ENCODE results near the gene SCARB2.

The SCARB2 gene

DNA sequence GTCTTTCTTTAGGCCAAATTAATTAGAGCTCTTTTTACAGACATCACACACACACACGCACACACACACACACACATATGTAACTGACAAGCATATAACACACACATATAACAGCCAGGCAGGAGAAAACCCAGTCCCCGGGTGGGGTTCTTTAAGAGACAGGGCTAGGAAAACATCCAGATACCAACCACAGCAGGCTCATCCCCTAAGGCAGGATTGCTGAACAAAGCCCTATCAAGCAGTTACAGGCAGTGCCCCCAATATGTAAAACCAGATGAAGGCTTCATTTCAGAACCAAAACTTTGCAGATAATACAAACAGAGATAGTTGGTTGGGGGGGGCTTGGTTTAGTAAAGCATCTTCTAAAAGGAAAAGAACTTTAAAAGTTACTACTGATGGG, 19.9 kb upstream of the SCARB2 start:
- no peak overlapping the region for H3K4me3 ChIP-seq (ENCODE audit: low read depth, low read length)

DNA sequence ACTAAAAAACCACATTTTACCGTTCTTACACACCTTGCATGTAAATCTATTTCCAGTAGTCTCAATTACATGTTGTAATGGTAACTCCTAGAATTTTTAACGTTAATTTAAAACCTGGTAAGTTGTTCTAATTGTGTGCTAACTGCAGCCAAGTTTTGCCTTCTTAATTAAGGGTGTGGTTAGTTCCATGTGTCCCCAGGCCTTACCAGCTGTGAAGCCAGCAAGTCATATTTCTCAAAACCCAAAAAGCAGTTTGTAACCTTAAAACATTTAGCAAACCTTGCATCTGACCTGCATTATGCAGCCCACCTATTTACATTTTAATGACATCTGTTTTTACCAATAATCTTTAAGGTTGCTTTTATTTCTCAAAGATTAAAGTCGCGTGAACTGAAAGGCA, 19.5 kb upstream of the SCARB2 start:
- DNase-seq (ENCODE audit: low read depth) = no peak
- H3K4me3 ChIP-seq (ENCODE audit: low read depth, low read length) = no peak overlapping the region

More for the DNA sequence above, 19.9 kb upstream of the SCARB2 start:
- no peak for DNase-seq (ENCODE audit: low read depth)

DNA sequence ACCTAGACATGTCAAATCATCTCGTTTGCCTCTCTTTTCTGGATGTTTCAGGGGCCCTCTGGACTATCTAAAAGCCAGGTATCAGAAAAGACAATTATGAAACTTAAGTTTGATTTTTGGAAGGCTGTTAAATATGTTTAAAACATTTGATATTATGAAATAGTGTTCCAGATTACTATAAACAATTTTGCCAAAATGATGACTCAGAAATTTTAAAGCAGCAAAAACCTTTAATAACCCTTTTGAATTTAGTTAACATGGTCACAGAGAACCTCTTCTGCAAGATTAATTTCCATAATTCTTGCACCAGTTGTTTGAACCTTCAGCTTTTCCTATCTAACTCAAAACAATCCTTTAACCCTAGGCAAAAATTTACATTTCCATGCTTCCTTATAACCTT, 19.1 kb upstream of the SCARB2 start:
- DNase-seq (ENCODE audit: low read depth) = no peak
- no peak overlapping the region for H3K4me3 ChIP-seq (ENCODE audit: low read depth, low read length)

DNA sequence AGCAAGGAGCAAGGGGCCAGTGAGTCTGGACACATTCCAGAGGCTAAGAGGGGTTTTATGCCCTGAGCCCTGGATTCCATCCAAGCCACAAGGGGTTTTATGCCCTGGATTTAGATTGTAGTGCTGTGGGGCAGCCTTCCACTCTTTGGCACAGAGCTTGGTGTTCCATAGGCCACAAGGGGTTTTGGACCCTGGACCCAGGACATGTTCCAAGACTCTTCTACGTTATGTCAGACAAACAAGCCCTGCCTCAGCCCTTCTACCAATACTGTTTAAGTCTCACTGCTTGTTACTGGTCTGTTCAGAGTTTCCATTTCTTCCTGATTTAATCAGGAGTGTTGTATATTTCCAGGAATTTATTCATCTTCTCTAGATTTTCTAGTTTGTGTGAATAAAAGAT, 12.8 kb upstream of the SCARB2 start:
- H3K4me3 ChIP-seq (ENCODE audit: low read depth, low read length) = no peak overlapping the region
- no peak for DNase-seq (ENCODE audit: low read depth)

DNA sequence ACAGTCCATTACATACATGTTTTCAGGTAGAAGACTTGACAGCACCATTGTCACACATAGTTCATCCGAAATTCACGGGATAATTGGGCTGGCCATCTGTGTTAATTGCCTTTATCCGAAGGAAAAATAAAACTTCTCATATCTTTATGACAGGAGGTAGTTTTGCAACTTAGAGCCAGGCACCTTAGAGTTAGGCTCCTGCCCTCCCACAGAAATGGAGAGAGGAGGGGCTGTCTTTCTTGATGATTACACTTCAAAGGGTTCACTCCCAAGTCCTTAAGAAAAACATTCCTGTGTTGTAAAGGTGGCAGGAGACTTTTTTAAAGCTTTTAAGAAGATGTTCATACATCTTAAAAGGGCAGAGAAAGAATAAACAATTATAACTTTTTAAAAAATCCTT, 10.5 kb upstream of the SCARB2 start:
- no peak overlapping the region for H3K4me3 ChIP-seq (ENCODE audit: low read depth, low read length)
- DNase-seq (ENCODE audit: low read depth) = no peak

DNA sequence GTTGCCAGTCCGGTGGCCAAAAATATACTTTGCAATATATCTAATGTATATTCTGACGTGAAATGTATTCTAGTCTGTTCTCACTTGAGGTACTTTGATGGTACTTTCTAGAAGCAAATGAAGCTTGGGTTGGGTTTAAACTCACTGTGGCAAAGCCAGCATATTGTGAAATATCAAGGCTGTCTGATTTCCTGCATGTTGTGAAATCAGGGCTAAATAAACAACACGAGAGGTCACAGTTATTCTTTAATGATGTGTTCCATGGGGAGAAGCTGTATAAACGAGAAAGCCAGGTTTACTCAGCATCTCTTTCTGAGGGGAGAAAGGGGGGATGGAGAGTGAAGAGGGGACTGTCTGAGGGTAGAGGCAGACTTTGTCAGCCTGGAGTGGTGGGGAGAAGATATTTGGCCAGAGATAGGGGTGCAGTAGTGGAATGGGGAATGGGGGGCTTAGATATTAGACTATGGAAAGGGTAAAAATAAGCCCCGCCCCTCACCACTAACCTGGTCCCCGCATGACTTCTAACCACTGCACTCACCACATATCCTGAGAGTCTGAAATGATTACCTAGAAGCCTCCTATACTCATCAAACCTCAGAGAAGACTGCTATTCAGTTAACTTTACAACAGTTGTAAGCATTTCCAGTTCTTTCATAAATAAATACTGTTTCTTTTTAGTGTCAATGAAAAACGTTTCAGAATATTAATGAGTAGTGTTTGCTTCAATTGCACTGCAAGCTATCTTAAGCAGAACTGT, 5.9 kb upstream of the SCARB2 start:
- H3K4me3 ChIP-seq (ENCODE audit: low read depth, low read length) = no peak overlapping the region
- DNase-seq (ENCODE audit: low read depth) = peak; percentile 56

DNA sequence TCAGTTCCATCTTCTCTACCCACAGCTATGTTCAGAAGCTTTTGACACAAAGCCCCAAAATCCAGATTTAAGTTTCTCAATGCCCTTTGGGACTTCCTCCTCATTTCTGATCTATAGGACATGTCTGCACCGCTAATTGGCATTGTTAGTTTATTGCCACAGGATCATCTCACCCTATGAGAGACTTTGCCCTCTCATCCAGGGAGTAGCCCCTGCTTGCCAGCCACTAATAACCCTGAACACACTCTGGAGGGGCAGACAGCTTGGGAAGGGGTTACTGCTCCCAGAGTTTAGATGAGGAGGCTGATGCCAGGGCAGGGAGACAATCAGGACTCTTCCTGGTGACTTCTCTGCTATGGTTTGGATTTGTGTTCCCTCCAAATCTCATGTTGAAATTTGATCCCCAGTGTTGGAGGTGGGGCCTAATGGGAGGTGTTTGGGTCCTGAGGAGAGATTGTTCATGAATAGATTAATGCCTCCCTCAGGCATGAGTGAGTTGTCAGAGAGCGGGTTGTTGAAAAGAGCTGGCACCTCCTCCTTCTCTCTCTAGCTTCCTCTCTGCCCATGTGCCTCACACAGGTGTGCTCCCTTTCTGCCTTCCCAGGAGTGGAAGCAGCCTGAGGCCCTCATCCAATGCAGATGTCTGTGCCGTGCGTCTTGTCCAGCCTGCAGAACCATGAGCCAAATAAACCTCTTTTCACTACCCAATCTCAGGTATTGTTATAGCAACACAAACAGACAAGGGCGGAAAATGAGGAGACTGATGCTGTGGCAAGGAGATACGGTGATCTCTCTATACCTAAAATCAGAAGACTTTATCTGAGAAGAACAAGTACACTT, 3.6 kb upstream of the SCARB2 start:
- H3K4me3 ChIP-seq (ENCODE audit: low read depth, low read length) = no peak overlapping the region
- no peak for DNase-seq (ENCODE audit: low read depth)

DNA sequence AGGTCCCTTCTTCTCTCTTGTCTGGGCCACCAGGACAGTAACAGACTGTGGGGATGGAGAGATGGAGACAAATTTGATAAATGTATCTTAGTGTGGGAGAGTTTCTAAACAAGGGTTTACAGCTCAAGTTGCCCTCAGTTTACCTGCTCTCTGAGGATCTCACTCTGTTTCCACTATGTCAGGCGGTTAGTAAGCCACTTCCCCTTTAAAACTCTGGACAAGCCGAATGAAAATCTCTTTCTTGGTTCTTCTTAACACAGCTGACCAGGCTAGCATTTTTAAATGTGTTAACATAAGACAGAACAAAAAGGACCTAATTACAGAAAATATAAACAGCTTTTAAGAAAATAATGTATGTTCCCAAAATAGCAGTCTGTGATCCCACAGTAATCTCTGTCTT, 2.9 kb upstream of the SCARB2 start:
- no peak for DNase-seq (ENCODE audit: low read depth)
- H3K4me3 ChIP-seq (ENCODE audit: low read depth, low read length) = no peak overlapping the region

DNA sequence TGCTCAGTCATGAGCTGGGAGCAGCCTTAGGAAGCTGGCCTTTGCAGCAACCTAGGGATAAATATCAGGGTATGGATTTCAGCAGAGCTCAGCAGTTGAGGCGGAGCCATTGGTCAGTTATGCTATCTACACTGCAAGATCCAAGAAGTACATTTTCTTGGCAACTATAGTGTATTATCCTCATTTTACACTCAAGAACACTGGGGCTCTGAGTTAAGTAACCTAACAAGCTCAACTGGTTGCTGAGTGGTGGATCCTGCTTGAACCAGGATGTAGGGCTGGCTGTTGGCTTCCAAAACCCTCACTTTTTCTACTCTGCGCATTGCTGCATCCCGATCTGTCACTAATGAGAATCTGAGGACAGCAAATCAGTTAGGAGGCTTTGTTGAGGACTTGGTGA, 1.5 kb upstream of the SCARB2 start:
- no peak for DNase-seq (ENCODE audit: low read depth)
- H3K4me3 ChIP-seq (ENCODE audit: low read depth, low read length) = no peak overlapping the region

DNA sequence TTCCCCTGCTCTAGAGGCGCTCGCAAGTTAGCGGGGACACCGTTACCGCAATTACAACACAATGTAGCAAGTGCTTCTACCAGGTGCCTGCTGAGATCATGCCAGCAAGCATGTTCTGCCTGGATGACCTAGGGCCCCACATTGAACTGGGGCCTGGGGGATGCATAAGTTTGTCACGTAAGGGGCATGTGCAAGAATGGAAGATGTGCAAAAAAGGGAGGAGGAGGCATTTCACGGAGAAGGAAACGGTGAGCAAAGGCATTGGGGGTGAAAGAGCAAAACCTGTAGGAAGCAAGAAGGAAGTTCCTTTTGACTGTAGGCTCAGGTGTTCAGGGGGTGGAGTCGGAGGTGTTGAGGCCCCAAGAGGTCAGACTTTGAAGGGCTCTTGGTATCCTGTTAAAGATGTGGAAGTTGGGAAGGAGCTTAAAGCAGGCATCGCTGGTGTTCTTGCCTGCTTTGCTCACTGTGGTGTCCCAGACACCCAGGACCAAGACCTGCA, 602 bp upstream of the SCARB2 start:
- DNase-seq (ENCODE audit: low read depth) = no peak
- H3K4me3 ChIP-seq (ENCODE audit: low read depth, low read length) = peak overlapping the region; percentile 72

DNA sequence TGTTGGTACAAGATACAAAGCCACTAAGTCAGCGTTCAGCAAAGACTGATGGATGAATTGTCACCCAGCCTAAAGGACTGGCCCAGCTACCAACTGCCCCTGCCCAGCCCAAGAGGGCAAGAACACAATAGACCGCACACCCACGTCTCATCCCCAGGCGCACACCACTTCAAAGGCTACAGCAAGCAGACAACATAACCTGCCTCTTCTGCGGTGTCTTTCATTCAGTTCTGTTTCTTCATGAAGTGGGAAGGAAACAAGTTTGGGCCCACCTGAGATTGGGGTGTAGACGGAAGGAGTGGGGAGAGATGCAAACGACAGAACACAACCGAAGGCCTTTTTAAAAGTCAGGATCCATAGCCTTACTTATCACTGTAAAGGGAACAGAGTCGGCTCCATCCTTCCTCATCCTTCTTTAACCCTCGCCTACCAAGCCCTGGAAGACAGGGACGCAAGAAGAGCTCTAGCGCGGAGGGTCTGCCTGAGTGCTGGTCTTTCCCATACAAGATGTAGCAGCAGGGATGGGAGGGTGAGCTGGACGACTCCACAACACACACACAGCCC, 691 bp downstream of the SCARB2 start:
- peak overlapping the region; percentile 72 for H3K4me3 ChIP-seq (ENCODE audit: low read depth, low read length)

DNA sequence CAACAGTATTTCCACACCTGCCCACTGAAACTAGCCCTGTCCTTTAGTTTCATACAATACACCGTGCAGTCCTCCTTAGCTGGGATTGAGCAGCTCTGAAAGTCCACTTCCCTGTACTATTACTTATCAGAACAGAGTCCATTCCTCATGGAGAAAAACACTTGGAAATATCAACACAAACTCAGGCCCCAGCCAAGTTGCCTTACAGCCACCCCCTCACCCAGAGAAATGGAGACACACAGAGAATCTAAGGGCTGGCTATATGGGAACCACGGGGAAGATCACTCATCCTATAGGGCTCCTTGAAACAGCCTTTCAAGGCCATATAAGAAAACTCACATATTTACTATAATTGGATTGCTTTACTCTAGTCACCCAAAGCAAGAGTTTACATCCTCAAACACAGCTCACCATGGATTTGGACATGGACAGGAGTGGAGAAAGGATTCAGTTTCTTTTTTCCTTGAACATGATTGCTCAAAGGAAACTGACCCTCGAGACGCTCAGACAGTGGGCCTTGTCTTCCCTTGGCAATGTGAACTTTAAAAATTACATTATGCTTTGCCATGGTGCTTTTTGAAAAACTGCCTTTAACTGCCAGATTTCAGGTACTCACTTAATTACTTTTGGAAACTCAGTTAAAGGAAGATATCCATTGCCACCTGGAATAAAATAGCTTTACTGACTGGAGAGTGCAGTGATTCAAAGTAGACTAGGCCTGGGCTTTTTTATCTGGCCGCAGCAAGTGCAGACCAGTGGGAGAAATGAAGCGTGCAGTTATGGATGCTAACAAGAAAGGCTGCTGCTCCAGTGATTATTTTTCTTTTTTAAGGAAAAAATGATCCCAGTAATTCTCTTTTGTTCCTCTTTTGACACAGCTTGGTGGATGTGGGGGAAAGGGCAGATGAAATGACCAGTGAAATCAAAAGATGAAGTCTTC, 1.6 kb downstream of the SCARB2 start:
- peak overlapping the region; percentile 72 for H3K4me3 ChIP-seq (ENCODE audit: low read depth, low read length)
- no peak for DNase-seq (ENCODE audit: low read depth)

More for the DNA sequence above, 691 bp downstream of the SCARB2 start:
- no peak for DNase-seq (ENCODE audit: low read depth)

DNA sequence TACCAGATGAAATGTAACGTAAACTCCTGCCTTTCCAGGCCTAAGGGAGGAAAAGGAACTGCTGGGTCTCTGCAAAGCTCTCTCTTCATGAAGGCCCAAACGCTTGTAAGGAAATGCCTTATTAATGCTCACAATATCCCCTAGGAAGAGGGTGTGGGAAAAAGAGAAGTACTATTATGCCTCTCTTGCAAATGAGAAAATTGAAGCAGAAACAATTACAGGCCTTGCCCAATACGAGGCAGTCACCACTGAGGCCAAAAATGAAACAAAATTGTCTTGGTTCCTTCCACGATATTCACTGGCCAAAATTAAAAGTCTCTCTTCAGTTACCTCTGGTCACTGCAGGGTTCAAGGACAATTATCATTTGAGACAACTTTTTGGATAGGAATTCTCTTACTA, 3.2 kb downstream of the SCARB2 start:
- DNase-seq (ENCODE audit: low read depth) = no peak
- no peak overlapping the region for H3K4me3 ChIP-seq (ENCODE audit: low read depth, low read length)

DNA sequence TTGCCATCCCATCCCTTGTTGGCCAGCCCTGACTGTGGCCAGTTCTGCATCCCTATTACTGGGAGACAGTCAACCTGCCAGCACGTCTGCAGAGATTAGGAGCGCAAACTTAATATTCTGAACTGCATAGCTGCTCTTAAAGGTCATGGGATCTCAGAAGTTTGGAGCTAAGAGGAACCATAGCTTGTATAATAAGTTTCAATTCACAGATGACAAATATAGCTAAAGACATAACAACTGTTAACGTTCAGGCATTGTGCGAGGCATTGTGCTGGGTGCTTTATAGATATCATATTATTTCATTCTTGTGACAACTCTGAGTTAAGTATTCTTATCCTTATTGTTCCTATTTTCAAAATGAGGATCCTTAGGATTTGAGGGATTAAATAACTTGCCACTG, 3.7 kb downstream of the SCARB2 start:
- DNase-seq (ENCODE audit: low read depth) = no peak
- H3K4me3 ChIP-seq (ENCODE audit: low read depth, low read length) = no peak overlapping the region

DNA sequence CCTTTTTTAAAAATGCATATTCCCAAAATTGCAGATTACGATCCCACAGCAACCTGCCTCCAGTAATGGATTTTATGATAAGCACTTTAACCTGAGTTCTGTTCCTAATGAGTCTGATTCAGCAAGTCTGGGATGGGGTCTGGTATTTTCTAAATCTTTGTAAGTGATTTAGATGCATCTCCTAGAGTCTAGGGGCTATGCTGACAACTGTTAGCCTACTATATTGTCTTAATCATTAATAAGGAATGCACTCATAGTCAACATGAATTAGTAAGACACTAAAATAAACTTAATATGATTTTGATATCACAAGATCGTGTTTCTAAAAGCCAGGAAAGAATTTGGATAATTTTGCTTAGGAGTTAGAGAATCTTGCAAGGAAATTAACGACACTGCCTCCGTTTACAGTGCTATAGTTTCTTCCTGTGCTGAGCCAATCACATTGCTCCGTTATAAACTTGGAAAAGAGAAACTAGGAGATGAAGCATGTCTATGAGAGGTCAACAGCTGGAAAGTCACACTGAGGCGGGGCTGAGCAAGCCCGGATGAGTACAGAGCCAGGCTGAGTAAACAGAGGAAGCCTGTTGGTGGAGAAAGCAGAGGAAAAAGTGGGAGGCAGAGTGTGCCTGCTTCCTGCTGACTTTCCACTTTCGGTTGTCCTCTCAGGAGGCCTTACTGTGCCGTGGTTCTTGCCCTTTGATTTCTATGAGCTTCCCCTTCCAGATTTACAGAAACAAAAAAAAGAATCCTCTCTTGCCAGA, 5.4 kb downstream of the SCARB2 start:
- H3K4me3 ChIP-seq (ENCODE audit: low read depth, low read length) = peak overlapping the region; percentile 26
- DNase-seq (ENCODE audit: low read depth) = peak; percentile 75

DNA sequence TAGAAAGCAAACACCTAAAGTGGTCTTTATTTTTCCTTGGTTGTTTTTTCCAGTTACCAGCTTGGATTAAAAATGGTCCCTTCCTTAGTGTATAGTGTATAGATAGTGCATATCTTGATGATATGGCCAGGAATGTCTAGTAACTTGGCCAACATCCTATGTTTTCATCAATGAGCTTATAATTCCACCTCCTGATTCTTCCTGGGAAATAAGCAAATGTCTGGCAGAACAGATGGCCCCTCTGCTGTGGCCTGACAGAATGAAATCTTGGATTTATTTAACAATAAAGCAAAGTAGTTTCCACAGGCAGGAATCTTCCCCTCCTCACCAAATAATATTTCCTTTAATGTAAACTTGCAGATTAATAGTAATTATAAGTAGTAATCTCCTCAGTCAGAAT, 6.1 kb downstream of the SCARB2 start:
- no peak overlapping the region for H3K4me3 ChIP-seq (ENCODE audit: low read depth, low read length)

DNA sequence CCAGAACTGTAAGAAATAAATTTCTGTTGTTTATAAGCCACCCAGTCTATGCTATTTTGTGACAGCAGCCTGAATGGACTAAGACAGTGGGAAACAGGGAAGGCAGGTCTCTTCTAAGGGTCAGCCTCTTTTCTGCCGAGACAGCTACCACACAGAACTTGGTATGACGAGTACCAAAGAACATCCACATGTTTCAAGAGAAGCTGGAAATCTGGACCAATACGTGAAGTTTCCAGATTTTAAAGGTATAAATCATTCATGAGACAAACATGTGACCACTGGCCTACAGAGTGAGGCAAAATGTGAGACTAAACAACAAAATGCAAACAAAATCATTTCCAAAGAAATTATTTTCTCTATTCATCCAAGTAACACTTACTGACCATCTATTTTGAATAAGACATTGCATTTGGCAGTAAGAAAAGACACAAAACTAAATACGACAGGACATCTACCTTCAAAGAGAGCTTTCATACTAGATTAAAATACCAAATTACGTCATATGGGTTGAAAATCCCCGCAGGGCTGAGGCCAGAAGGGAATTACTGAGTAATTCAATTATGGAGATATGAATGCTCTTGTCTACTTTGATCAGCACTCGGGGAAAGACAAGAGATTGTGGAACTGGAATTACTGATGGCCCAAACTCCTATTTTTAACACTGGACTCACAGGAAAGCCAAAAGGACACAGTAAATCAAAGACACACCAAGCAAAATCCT, 7.2 kb downstream of the SCARB2 start:
- H3K4me3 ChIP-seq (ENCODE audit: low read depth, low read length) = no peak overlapping the region
- no peak for DNase-seq (ENCODE audit: low read depth)

More for the DNA sequence above, 6.1 kb downstream of the SCARB2 start:
- no peak for DNase-seq (ENCODE audit: low read depth)

DNA sequence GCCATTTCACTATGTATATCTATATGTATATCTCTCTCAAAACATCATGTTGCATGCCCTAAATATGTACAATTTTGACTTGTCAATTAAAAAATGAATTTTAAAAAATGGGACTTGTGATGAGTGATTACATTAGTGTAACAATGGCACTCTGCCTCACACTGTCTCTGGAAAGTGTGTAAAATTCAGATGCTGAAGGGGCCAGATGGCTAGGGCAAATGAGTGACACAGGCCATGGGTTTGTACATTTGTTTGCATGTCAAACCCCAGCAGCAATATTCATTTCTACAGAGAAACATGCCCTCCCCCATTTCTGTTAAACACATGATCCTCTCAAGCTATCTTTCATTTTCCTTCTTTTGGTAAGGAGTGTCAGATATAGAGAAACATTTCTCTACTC, 8.1 kb downstream of the SCARB2 start:
- H3K4me3 ChIP-seq (ENCODE audit: low read depth, low read length) = no peak overlapping the region
- DNase-seq (ENCODE audit: low read depth) = no peak
